GM12878 (cell line): ENCODE measurements around the gene CHFR. TPM values are rescaled to one million over a fixed set of nuclear protein-coding genes. Genes with fewer than 3 reads are reported as not detected.

Experiments used
- ATAC-seq: fragments of 200-7000 bp; cut with Tn5 transposase; 3 replicates; pipeline ENCODE4 v1.9.1; 2020; ENCODE audit warnings: mild to moderate bottlenecking, moderate library complexity
- BruUV-seq: library from RNA; stranded (reverse); fragments of 400-500 nt; replicated peaks from 2 replicates; lab custom pipeline; 2021; lab: Mats Ljungman, UMichigan
- CTCF ChIA-PET: fragments of 300-600 bp; sonication (Branson Sonifier 250); formaldehyde crosslinking; extraction: SDS; loops from one replicate; lab custom pipeline; 2021; ENCODE audit warnings: inconsistent platforms; lab: Yijun Ruan, JAX
- POLR2A ChIA-PET: fragments of 350-600 bp; formaldehyde crosslinking; extraction: SDS; loops from one replicate; lab custom pipeline; 2021; ENCODE audit warnings: inconsistent platforms; lab: Charles Lee
- RAD21 ChIA-PET: fragments of 300-600 bp; sonication (Branson Sonifier 250); formaldehyde crosslinking; loops from one replicate; lab custom pipeline; 2023; ENCODE audit warnings: antibody characterized with exemption; ENCODE audit not compliant: unreplicated experiment; lab: Charles Lee
- SMC1A ChIA-PET: fragments of 300-600 bp; sonication (Branson Sonifier 250); formaldehyde crosslinking; loops from one replicate; lab custom pipeline; 2023; ENCODE audit not compliant: unreplicated experiment, uncharacterized antibody; lab: Charles Lee
- DNase-seq: peaks from one replicate; pipeline ENCODE4 v3.0.0-alpha.2; 2011; ENCODE audit warnings: low read depth, low spot score
- FAIRE-seq: peaks from 3 replicates; lab custom pipeline; 2011; peaks lifted over from hg19 to GRCh38; lab: Jason Lieb, UNC
- H2AFZ ChIP-seq: 2 replicates; pipeline ENCODE4 v1.6.0; 2011; ENCODE audit warnings: low read depth, low read length, control low read depth; ENCODE audit not compliant: control insufficient read depth
- H3K27ac ChIP-seq: 2 replicates; pipeline ENCODE4 v1.5.1; 2011; ENCODE audit warnings: control low read depth; ENCODE audit not compliant: control insufficient read depth, insufficient read depth
- H3K27me3 ChIP-seq, 2 experiments: replicated peaks in 1 of 2; 2 replicates each; pipeline versions ENCODE4 v1.6.0 to v1.6.1; 2011; ENCODE audit warnings: low read length in 1 of 2; ENCODE audit not compliant: control insufficient read depth in 2 of 2, insufficient read depth in 2 of 2
- H3K36me3 ChIP-seq, 2 experiments: 2 replicates each; pipeline ENCODE4 v1.5.1; 2011; ENCODE audit warnings: low read length in 1 of 2; ENCODE audit not compliant: control insufficient read depth in 2 of 2, insufficient read depth in 2 of 2
- H3K4me1 ChIP-seq: 2 replicates; pipeline ENCODE4 v1.6.1; 2011; ENCODE audit warnings: mild to moderate bottlenecking, low read length, moderate library complexity, mixed read lengths; ENCODE audit not compliant: control insufficient read depth, insufficient read depth
- H3K4me2 ChIP-seq: 2 replicates; pipeline ENCODE4 v1.6.0; 2011; ENCODE audit warnings: control low read depth; ENCODE audit not compliant: control insufficient read depth, insufficient read depth
- H3K4me3 ChIP-seq: fragments of 200-600 bp; sonication (generic); 2 replicates; pipeline ENCODE4 v1.5.1; 2016
- H3K79me2 ChIP-seq: 2 replicates; pipeline ENCODE4 v1.6.0; 2011; ENCODE audit warnings: low read length; ENCODE audit not compliant: control insufficient read depth, insufficient read depth
- H3K9ac ChIP-seq: 2 replicates; pipeline ENCODE4 v1.8.0; 2011; ENCODE audit warnings: low read length, control low read depth, mixed read lengths; ENCODE audit not compliant: control insufficient read depth, insufficient read depth
- H3K9me3 ChIP-seq: replicated peaks from 3 replicates; pipeline ENCODE4 v1.5.1; 2011; ENCODE audit warnings: mild to moderate bottlenecking, low read length; ENCODE audit not compliant: control insufficient read depth, insufficient read depth
- H4K20me1 ChIP-seq: 2 replicates; pipeline ENCODE4 v1.6.0; 2011; ENCODE audit not compliant: control insufficient read depth, insufficient read depth
- ATF3 ChIP-seq: IDR thresholded peaks from 2 replicates; pipeline ENCODE4 v1.6.1; 2011; ENCODE audit warnings: low read depth, mild to moderate bottlenecking, low read length, moderate library complexity, borderline replicate concordance; ENCODE audit errors: extremely low read depth
- BMI1 ChIP-seq: fragments of 450-650 bp; IDR thresholded peaks from 2 replicates; pipeline ENCODE4 v1.6.1; 2016; ENCODE audit warnings: mild to moderate bottlenecking, moderate library complexity, borderline replicate concordance
- EED ChIP-seq: sonication (generic); IDR thresholded peaks from 2 replicates; pipeline ENCODE4 v1.6.1; 2016; ENCODE audit warnings: antibody characterized with exemption, low read depth
- ETV6 ChIP-seq, 2 experiments: fragments of 450-650 bp in 1 of 2; IDR thresholded peaks in 1 of 2; conservative IDR thresholded peaks in 1 of 2; 2 replicates each; pipeline ENCODE4 v1.6.1; 2014; ENCODE audit warnings: antibody characterized with exemption in 1 of 2, borderline replicate concordance in 1 of 2, low read depth in 1 of 2, mild to moderate bottlenecking in 1 of 2, moderate library complexity in 1 of 2
- EZH2 ChIP-seq: IDR thresholded peaks from 2 replicates; pipeline ENCODE4 v1.6.1; 2012; ENCODE audit warnings: low read depth, mild to moderate bottlenecking, control low read depth, inconsistent platforms, low read length, borderline replicate concordance; ENCODE audit not compliant: control insufficient read depth
- IRF4 ChIP-seq: IDR thresholded peaks from 2 replicates; pipeline ENCODE4 v1.6.1; 2011; ENCODE audit warnings: low read depth, low read length
- MXI1 ChIP-seq: fragments of 150-350 bp; IDR thresholded peaks from 2 replicates; pipeline ENCODE4 v1.6.1; 2011; ENCODE audit warnings: low read depth, mild to moderate bottlenecking, inconsistent platforms, low read length, improper control_type of control experiment
- MYB ChIP-seq: fragments of 150-350 bp; IDR thresholded peaks from 2 replicates; pipeline ENCODE4 v1.6.1; 2014; ENCODE audit warnings: mild to moderate bottlenecking, low read depth, low read length, borderline replicate concordance
- RUNX3 ChIP-seq: IDR thresholded peaks from 2 replicates; pipeline ENCODE4 v1.6.1; 2012; ENCODE audit warnings: low read length, inconsistent platforms
- ZNF622 ChIP-seq: fragments of 450-650 bp; IDR thresholded peaks from 2 replicates; pipeline ENCODE4 v1.6.1; 2017; ENCODE audit warnings: mild to moderate bottlenecking, inconsistent platforms
- WGBS: methylation state at CpG from one replicate; pipeline ENCODE4 v1.1.6; 2016; ENCODE audit warnings: low lambda C conversion rate; ENCODE audit not compliant: insufficient replicate concordance, insufficient coverage; ENCODE audit errors: missing lambda C conversion rate; 5-methylcytosine and 5-hydroxymethylcytosine counted together
- in situ Hi-C: fragments of 300-500 bp; cut with MboI; formaldehyde crosslinking; loops from 9 replicates; pipeline ENCODE4 v1.14.3; 2018; ENCODE audit warnings: mixed read lengths
- intact Hi-C: fragments of 100-400 bp; cut with micrococcal nuclease; formaldehyde crosslinking; loops from one replicate; pipeline ENCODE4 v1.14.2; 2022; ENCODE audit not compliant: unreplicated experiment
- polyA plus RNA-seq, 11 experiments: library from polyadenylated mRNA; depleted of rRNA in 4 of 11; unstranded in 6 of 11; stranded (reverse) in 5 of 11; fragments of >200 nt; fragmentation: Nextera tagmentation in 4 of 11; fragmentation: Illumina TruSeq in 1 of 11; extraction: Ambion mirVana in 4 of 11; extraction: Trizol in 1 of 11; gene quantifications; 1 replicate in 1 of 11; 2 replicates in 10 of 11; pipeline versions ENCODE4 v1.2.1 to v1.2.3, GENCODE V29; 2011 to 2016; ENCODE audit warnings: inconsistent platforms in 2 of 11, missing spikeins in 2 of 11, low read depth in 1 of 11
- total RNA-seq, 4 experiments: library from RNA; depleted of rRNA in 3 of 4; stranded (reverse); fragments of >200 nt in 3 of 4; fragmentation: Illumina TruSeq in 1 of 4; extraction: Trizol in 1 of 4; gene quantifications; 2 replicates each; pipeline versions ENCODE4 v1.2.1 to v1.2.3, GENCODE V29; 2013 to 2021
- TF ChIP-seq, protein P1 (sequence below): fragments of 450-650 bp; IDR thresholded peaks from 2 replicates; pipeline ENCODE4 v1.6.1; 2017; ENCODE audit warnings: borderline replicate concordance
- TF ChIP-seq, protein P2 (sequence below), 3 experiments: IDR thresholded peaks in 2 of 3; conservative IDR thresholded peaks in 1 of 3; 2 replicates each; pipeline ENCODE4 v1.5.1; 2011; ENCODE audit warnings: low read depth in 3 of 3, low read length in 3 of 3, mild to moderate bottlenecking in 3 of 3, control low read depth in 2 of 3, moderate library complexity in 2 of 3, inconsistent platforms in 1 of 3, mixed read lengths in 1 of 3; ENCODE audit not compliant: control insufficient read depth in 2 of 3, insufficient read depth in 1 of 3; ENCODE audit errors: extremely low read depth in 1 of 3

Gene CHFR
- total and polyA plus RNA-seq, 10 of the 15 experiments (the other 5 are each of a cell fraction or from before 2014, with no cell fraction given), result 1.1 to 49.4 (median 34.4) TPM

- no peaks in the 10 kb centered on the region for H3K36me3 ChIP-seq
- intact Hi-C loops, result no loop called here
- ChIA-PET CTCF (no interaction called here), SMC1A (no interaction called here), POLR2A (no interaction called here), RAD21 (no interaction called here)
- H2AFZ ChIP-seq, result no peak overlapping the region
- no TSS peak for BruUV-seq
- WGBS, result 80% methylated on average over 9 of the region's 9 CpGs
- ATAC-seq, result no peak
- peaks cover 31% of the 10 kb centered on the region for H3K9me3 ChIP-seq
- H3K79me2 ChIP-seq, result no peaks in the 10 kb centered on the region
- no peak for FAIRE-seq
- in situ Hi-C loops, result loop anchor here (5.0 kb wide), 1 partner anchor 181 kb away; no protein-coding TSS in a partner anchor
- H3K27me3 ChIP-seq, result no peaks in the 10 kb centered on the region
- no peak overlapping the region for H3K4me3 ChIP-seq
- no peak overlapping the region for H3K9ac ChIP-seq
- H4K20me1 ChIP-seq, result no peaks in the 10 kb centered on the region
- no peak overlapping the region for H3K4me2 ChIP-seq
- no peak for DNase-seq
- H3K4me1 ChIP-seq, result no peaks in the 10 kb centered on the region
- H3K27ac ChIP-seq, result no peak overlapping the region
- TF ChIP-seq, protein P1, sequence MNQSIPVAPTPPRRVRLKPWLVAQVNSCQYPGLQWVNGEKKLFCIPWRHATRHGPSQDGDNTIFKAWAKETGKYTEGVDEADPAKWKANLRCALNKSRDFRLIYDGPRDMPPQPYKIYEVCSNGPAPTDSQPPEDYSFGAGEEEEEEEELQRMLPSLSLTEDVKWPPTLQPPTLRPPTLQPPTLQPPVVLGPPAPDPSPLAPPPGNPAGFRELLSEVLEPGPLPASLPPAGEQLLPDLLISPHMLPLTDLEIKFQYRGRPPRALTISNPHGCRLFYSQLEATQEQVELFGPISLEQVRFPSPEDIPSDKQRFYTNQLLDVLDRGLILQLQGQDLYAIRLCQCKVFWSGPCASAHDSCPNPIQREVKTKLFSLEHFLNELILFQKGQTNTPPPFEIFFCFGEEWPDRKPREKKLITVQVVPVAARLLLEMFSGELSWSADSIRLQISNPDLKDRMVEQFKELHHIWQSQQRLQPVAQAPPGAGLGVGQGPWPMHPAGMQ, result no peak
- TF ChIP-seq, protein P2, sequence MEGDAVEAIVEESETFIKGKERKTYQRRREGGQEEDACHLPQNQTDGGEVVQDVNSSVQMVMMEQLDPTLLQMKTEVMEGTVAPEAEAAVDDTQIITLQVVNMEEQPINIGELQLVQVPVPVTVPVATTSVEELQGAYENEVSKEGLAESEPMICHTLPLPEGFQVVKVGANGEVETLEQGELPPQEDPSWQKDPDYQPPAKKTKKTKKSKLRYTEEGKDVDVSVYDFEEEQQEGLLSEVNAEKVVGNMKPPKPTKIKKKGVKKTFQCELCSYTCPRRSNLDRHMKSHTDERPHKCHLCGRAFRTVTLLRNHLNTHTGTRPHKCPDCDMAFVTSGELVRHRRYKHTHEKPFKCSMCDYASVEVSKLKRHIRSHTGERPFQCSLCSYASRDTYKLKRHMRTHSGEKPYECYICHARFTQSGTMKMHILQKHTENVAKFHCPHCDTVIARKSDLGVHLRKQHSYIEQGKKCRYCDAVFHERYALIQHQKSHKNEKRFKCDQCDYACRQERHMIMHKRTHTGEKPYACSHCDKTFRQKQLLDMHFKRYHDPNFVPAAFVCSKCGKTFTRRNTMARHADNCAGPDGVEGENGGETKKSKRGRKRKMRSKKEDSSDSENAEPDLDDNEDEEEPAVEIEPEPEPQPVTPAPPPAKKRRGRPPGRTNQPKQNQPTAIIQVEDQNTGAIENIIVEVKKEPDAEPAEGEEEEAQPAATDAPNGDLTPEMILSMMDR (IDR thresholded peaks at IDR 0.05 in 2 of 3, conservative IDR thresholded peaks at IDR 0.05 in 1 of 3; ENCODE audit: control insufficient read depth in 2 of 3, extremely low read depth in 1 of 3, insufficient read depth in 1 of 3, low read depth in 3 of 3, low read length in 3 of 3), result 0 out of 6 replicates have a peak, but pooled peaks of 1 of the 3 experiments have one; percentile 14
Measured at GRCh38 chr12:132921685-132922084, 34.3 kb upstream of the CHFR start.

GRCh38 chr12:132918680-132919079 lies 31.3 kb upstream of the CHFR start:
- intact Hi-C loops, result no loop called here
- TF ChIP-seq EED (no peak), MYB (no peak), MXI1 (no peak), BMI1 (no peak), ZNF622 (no peak), EZH2 (no peak), ETV6 (conservative IDR thresholded peaks at IDR 0.05 in 1 of 2, IDR thresholded peaks at IDR 0.05 in 1 of 2; ENCODE audit: borderline replicate concordance in 1 of 2, low read depth in 1 of 2) (no peak), RUNX3 (no peak), ATF3 (no peak), IRF4 (no peak)

More at GRCh38 chr12:132918680-132919079, 31.3 kb upstream of the CHFR start:
- Histone ChIP-seq H3K4me3 (no peak overlapping the region), H3K79me2 (no peaks in the 10 kb centered on the region), H3K4me2 (no peak overlapping the region), H3K36me3 (no peaks in the 10 kb centered on the region), H3K27me3 (no peaks in the 10 kb centered on the region), H3K9me3 (peaks cover 13% of the 10 kb centered on the region), H3K27ac (no peak overlapping the region), H4K20me1 (no peaks in the 10 kb centered on the region), H3K9ac (no peak overlapping the region), H3K4me1 (no peaks in the 10 kb centered on the region), H2AFZ (no peak overlapping the region)
- CTCF ChIA-PET, result no interaction called here
- RAD21 ChIA-PET, result no interaction called here
- no TSS peak for BruUV-seq
- DNase-seq, result no peak
- WGBS, result 81% methylated on average over 6 of the region's 6 CpGs
- FAIRE-seq, result no peak
- in situ Hi-C loops, result no loop called here
- no peak for ATAC-seq
- SMC1A ChIA-PET, result no interaction called here
- POLR2A ChIA-PET, result no interaction called here
